OCI-LY1 (cell line): ENCODE results near the gene ACSL1.

Source experiments
- H2AFZ ChIP-seq: fragments of 200-600 bp; sonication (generic), shearing (Covaris generic); 2 replicates; pipeline ENCODE4 v1.6.0; 2014; ENCODE audit warnings: antibody characterized with exemption, mild to moderate bottlenecking, low read length
- H3F3A ChIP-seq: fragments of 200-600 bp; sonication (generic), shearing (Covaris generic); 2 replicates; pipeline ENCODE4 v1.6.0; 2014; ENCODE audit warnings: mild to moderate bottlenecking, antibody characterized with exemption, low read length, moderate library complexity; ENCODE audit not compliant: insufficient read depth
- H3K27ac ChIP-seq: fragments of 200-600 bp; sonication (generic); 2 replicates; pipeline ENCODE4 v1.5.1; 2014; ENCODE audit warnings: low read length, mixed run types, mild to moderate bottlenecking, low read depth; ENCODE audit not compliant: poor library complexity, severe bottlenecking
- H3K27me3 ChIP-seq: fragments of 200-600 bp; sonication (generic); 2 replicates; pipeline ENCODE4 v1.6.0; 2014; ENCODE audit warnings: antibody characterized with exemption, mild to moderate bottlenecking, low read length, moderate library complexity; ENCODE audit not compliant: insufficient read depth
- H3K36me3 ChIP-seq: fragments of 200-600 bp; sonication (generic); 2 replicates; pipeline ENCODE4 v1.6.1; 2014; ENCODE audit warnings: mild to moderate bottlenecking, antibody characterized with exemption, low read length, moderate library complexity, mixed read lengths; ENCODE audit not compliant: insufficient read depth
- H3K4me1 ChIP-seq: fragments of 200-600 bp; sonication (generic); 2 replicates; pipeline ENCODE4 v1.5.1; 2014; ENCODE audit warnings: mild to moderate bottlenecking, low read length, moderate library complexity; ENCODE audit not compliant: insufficient read depth, severe bottlenecking
- H3K4me2 ChIP-seq: fragments of 200-600 bp; sonication (generic), shearing (Covaris generic); 2 replicates; pipeline ENCODE4 v1.6.1; 2014; ENCODE audit warnings: low read length
- H3K4me3 ChIP-seq: fragments of 200-600 bp; sonication (generic); 2 replicates; pipeline ENCODE4 v1.5.1; 2014; ENCODE audit warnings: low read length, low read depth, mild to moderate bottlenecking, mixed read lengths; ENCODE audit not compliant: poor library complexity, severe bottlenecking
- H3K79me2 ChIP-seq: fragments of 200-600 bp; shearing (Covaris generic); 2 replicates; pipeline ENCODE4 v1.6.1; 2016; ENCODE audit warnings: mixed run types, low read length, mixed read lengths; ENCODE audit not compliant: insufficient read depth
- H3K9ac ChIP-seq: fragments of 200-600 bp; sonication (generic), shearing (Covaris generic); 2 replicates; pipeline ENCODE4 v1.6.1; 2014; ENCODE audit warnings: mild to moderate bottlenecking, low read length, mixed read lengths
- H3K9me2 ChIP-seq: fragments of 200-600 bp; sonication (generic), shearing (Covaris generic); 2 replicates; pipeline ENCODE4 v1.6.1; 2014; ENCODE audit warnings: low read depth, mild to moderate bottlenecking, low read length, mixed read lengths
- H3K9me3 ChIP-seq: fragments of 200-600 bp; shearing (Covaris generic); 2 replicates; pipeline ENCODE4 v1.6.1; 2014; ENCODE audit warnings: low read length, mixed read lengths
- H4K20me1 ChIP-seq: fragments of 200-600 bp; sonication (generic), shearing (Covaris generic); 2 replicates; pipeline ENCODE4 v1.6.0; 2016; ENCODE audit warnings: mild to moderate bottlenecking, low read length; ENCODE audit not compliant: insufficient read depth
- EZH2 ChIP-seq: fragments of 200-600 bp; sonication (generic), shearing (Covaris generic); IDR thresholded peaks from 2 replicates; pipeline ENCODE4 v1.8.0; 2017; ENCODE audit warnings: borderline replicate concordance, mixed run types, mild to moderate bottlenecking, antibody characterized with exemption, low read length, moderate library complexity, mixed read lengths
- TF ChIP-seq, protein P1 (sequence below): fragments of 200-600 bp; sonication (generic), shearing (Covaris generic); IDR thresholded peaks from 2 replicates; pipeline ENCODE4 v1.5.1; 2017; ENCODE audit warnings: mild to moderate bottlenecking, antibody characterized with exemption, low read length, moderate library complexity, mixed read lengths

Gene ACSL1

DNA sequence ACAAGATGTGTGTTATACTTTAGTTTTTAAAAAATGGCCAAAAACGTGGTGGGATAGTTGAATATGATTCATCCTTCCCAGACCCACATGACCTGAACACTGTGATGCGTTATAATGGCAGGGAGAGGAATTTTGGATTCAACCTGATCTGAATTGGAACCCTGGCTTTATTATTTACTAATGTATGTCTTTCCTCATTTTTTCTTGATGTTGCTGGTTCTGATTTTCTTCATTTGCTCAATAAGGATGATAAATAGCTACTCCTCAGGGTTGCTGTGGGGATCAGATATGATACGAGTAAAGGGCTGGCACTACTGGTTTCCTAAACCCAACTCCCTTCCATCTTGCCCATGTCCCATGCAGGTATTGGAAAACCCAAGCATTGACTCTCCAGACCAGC, 24.2 kb upstream of the ACSL1 start:
- Histone ChIP-seq H2AFZ (no peak overlapping the region), H3K4me3 (no peak overlapping the region), H3K9ac (no peak overlapping the region), H3K4me1 (peaks cover 21% of the 10 kb centered on the region), H3K9me2 (no peaks in the 10 kb centered on the region), H3K9me3 (no peaks in the 10 kb centered on the region), H3K4me2 (no peak overlapping the region), H3K36me3 (no peaks in the 10 kb centered on the region), H3K79me2 (no peaks in the 10 kb centered on the region), H3K27me3 (peaks cover 4% of the 10 kb centered on the region; the same call in 1 of the 2 replicates), H3F3A (no peaks in the 10 kb centered on the region), H3K27ac (no peak overlapping the region), H4K20me1 (no peaks in the 10 kb centered on the region)
- TF ChIP-seq, protein P1, sequence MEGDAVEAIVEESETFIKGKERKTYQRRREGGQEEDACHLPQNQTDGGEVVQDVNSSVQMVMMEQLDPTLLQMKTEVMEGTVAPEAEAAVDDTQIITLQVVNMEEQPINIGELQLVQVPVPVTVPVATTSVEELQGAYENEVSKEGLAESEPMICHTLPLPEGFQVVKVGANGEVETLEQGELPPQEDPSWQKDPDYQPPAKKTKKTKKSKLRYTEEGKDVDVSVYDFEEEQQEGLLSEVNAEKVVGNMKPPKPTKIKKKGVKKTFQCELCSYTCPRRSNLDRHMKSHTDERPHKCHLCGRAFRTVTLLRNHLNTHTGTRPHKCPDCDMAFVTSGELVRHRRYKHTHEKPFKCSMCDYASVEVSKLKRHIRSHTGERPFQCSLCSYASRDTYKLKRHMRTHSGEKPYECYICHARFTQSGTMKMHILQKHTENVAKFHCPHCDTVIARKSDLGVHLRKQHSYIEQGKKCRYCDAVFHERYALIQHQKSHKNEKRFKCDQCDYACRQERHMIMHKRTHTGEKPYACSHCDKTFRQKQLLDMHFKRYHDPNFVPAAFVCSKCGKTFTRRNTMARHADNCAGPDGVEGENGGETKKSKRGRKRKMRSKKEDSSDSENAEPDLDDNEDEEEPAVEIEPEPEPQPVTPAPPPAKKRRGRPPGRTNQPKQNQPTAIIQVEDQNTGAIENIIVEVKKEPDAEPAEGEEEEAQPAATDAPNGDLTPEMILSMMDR = no peak

DNA sequence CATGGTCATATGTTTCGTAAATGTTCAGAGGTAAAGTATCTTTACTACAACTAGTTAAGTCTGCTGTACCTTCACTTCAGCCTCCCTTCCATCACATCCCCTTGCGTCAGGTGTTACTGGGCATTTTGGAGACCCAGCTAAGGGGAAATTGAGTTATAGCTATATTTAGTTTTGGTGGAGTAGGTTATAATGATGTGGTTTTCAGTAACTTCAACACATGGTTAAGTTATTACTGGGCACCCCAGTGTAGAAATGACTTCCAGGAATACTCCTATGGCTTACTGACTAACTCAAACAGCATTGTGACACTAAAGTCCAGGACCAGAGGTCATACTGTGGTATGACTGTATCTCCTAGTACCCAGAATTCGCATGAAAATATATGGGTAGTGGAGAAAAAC, 23.4 kb upstream of the ACSL1 start:
- Histone ChIP-seq H3K4me2 (no peak overlapping the region), H3K9me2 (no peaks in the 10 kb centered on the region), H3K9ac (no peak overlapping the region), H3K27me3 (peaks cover 4% of the 10 kb centered on the region; the same call in 1 of the 2 replicates), H3K9me3 (no peaks in the 10 kb centered on the region), H3K79me2 (no peaks in the 10 kb centered on the region), H3F3A (no peaks in the 10 kb centered on the region), H2AFZ (no peak overlapping the region), H3K36me3 (no peaks in the 10 kb centered on the region), H3K4me1 (peaks cover 14% of the 10 kb centered on the region), H3K4me3 (no peak overlapping the region), H4K20me1 (no peaks in the 10 kb centered on the region), H3K27ac (no peak overlapping the region)
- TF ChIP-seq, protein P1 = no peak
- no peak for TF ChIP-seq EZH2

DNA sequence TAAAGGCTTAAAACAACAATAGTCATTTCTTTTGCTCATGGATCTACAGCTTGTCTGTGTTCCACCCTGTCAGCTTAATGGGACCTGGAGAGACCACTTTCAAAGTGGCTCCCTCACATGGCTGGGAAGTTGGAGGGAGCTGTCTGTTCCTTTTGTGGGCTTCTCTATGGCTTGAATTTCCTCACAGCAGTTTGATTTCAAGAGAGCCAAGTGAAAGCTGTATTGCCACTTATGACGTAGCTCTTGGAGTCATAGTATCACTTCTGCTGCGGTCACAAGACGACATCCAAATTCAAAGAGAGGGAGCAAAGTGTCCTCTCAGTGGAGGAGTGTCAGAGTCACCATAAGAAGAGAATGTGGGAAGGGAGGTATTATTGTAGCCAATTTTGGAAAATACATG, 22.7 kb upstream of the ACSL1 start:
- no peak overlapping the region for H3K4me3 ChIP-seq
- peaks cover 4% of the 10 kb centered on the region; the same call in 1 of the 2 replicates for H3K27me3 ChIP-seq
- H2AFZ ChIP-seq = no peak overlapping the region
- no peaks in the 10 kb centered on the region for H3K79me2 ChIP-seq
- no peak overlapping the region for H3K27ac ChIP-seq
- H3K9ac ChIP-seq = no peak overlapping the region
- no peaks in the 10 kb centered on the region for H3K36me3 ChIP-seq
- H4K20me1 ChIP-seq = no peaks in the 10 kb centered on the region
- H3K4me2 ChIP-seq = no peak overlapping the region
- peaks cover 14% of the 10 kb centered on the region for H3K4me1 ChIP-seq
- H3K9me3 ChIP-seq = no peaks in the 10 kb centered on the region
- no peaks in the 10 kb centered on the region for H3F3A ChIP-seq
- no peaks in the 10 kb centered on the region for H3K9me2 ChIP-seq
- TF ChIP-seq EZH2 = no peak
- TF ChIP-seq, protein P1 = no peak
